Fibroblast of skin of left quadriceps (primary cell): Measurements from ENCODE around the gene PCDHGA12.

Experiments used
- DNase-seq, 2 experiments: peaks; one replicate each; pipeline ENCODE4 v3.0.0-alpha.2; 2013; ENCODE audit warnings: low read depth in 2 of 2

The PCDHGA12 gene

GRCh38 chr5:141439411-141440141 is 9.3 kb downstream of the PCDHGA12 start:
- DNase-seq, result no peak

- no peak for DNase-seq
Observed at GRCh38 chr5:141440341-141440740, 10.0 kb downstream of the PCDHGA12 start.

GRCh38 chr5:141441571-141442170 is 11.4 kb downstream of the PCDHGA12 start:
- no peak for DNase-seq

GRCh38 chr5:141465351-141465750 is 35.0 kb downstream of the PCDHGA12 start:
- no peak for DNase-seq

GRCh38 chr5:141475625-141476131 is 45.4 kb downstream of the PCDHGA12 start, which contains the start of gene PCDHGC3:
PCDHGC3 (plus strand) TSS chr5:141475966; CDS start chr5:141476117, 151 bp downstream.
- peak; percentile 92 to 93 for DNase-seq

- DNase-seq, result peak; percentile 62 to 64
Observed at GRCh38 chr5:141476132-141476911, 46.0 kb downstream of the PCDHGA12 start.

- DNase-seq, result no peak
Observed at GRCh38 chr5:141477044-141477575, 46.8 kb downstream of the PCDHGA12 start.

GRCh38 chr5:141477815-141478214 is 47.5 kb downstream of the PCDHGA12 start:
- no peak for DNase-seq

GRCh38 chr5:141478321-141478945 is 48.1 kb downstream of the PCDHGA12 start:
- no peak for DNase-seq

- no peak for DNase-seq
Observed at GRCh38 chr5:141479776-141480175, 49.5 kb downstream of the PCDHGA12 start.
